Rectal smooth muscle tissue (tissue), 1 donor: ENCODE data around the gene MEOX2.

ENCODE experiments used
- H3K27ac ChIP-seq: one replicate; pipeline ENCODE4 v1.7.0; 2013; ENCODE audit warnings: low read depth, low read length, inconsistent platforms
- H3K27me3 ChIP-seq: one replicate; pipeline ENCODE4 v1.7.0; 2013; ENCODE audit warnings: low read length; ENCODE audit not compliant: control insufficient read depth, insufficient read depth
- H3K36me3 ChIP-seq: one replicate; pipeline ENCODE4 v1.7.0; 2013; ENCODE audit warnings: low read length; ENCODE audit not compliant: control insufficient read depth, insufficient read depth
- H3K4me1 ChIP-seq: one replicate; pipeline ENCODE4 v1.7.0; 2013; ENCODE audit warnings: low read length; ENCODE audit not compliant: control insufficient read depth, insufficient read depth
- H3K4me3 ChIP-seq: one replicate; pipeline ENCODE4 v1.7.0; 2013; ENCODE audit warnings: low read length
- H3K9ac ChIP-seq: one replicate; pipeline ENCODE4 v1.7.0; 2013; ENCODE audit warnings: low read length

The MEOX2 gene

DNA sequence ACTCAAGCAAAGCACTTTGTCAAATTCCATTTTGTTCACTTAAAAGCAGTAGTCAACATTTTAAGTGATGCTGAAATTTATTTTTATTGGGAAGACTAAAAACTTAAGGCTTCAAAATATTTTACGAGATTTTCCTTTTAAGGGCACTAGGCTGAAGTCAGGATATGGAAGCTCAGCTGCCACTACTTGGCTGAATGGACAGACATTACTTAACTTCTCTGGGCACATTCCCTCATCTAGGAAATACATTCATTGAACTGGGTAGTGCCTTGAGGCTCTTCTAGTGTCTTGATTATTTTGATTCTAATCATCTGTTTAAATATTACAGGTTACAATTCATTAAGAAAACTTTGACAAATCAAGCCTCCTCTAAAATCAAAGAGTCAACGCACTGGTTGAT, 11.1 kb downstream of the MEOX2 start:
- Histone ChIP-seq H3K27me3 (no peaks in the 10 kb centered on the region), H3K9ac (no peak overlapping the region), H3K4me1 (no peaks in the 10 kb centered on the region), H3K36me3 (no peaks in the 10 kb centered on the region), H3K4me3 (no peak overlapping the region), H3K27ac (no peak overlapping the region)

DNA sequence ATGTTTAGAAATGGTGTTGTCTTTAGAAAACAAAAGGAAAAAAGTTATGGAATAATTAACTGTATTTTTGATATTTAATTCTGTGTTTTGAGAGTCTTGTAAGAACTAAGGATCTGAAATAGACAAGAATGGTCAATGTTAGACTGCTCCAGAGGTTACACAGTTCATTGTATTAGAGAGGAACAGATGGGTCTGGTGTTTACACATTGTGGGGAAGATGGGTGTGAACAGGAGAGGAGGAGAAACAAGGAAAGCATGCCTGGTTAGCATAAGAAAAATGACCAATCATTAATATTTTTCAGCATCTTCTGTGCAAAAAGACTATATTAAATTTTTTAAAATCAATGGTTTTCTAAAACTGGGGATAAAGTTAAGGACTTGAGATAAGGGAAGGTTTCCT, 11.9 kb downstream of the MEOX2 start:
- no peak overlapping the region for H3K4me3 ChIP-seq
- no peaks in the 10 kb centered on the region for H3K4me1 ChIP-seq
- H3K27ac ChIP-seq = no peak overlapping the region
- no peaks in the 10 kb centered on the region for H3K36me3 ChIP-seq
- no peaks in the 10 kb centered on the region for H3K27me3 ChIP-seq
- no peak overlapping the region for H3K9ac ChIP-seq

DNA sequence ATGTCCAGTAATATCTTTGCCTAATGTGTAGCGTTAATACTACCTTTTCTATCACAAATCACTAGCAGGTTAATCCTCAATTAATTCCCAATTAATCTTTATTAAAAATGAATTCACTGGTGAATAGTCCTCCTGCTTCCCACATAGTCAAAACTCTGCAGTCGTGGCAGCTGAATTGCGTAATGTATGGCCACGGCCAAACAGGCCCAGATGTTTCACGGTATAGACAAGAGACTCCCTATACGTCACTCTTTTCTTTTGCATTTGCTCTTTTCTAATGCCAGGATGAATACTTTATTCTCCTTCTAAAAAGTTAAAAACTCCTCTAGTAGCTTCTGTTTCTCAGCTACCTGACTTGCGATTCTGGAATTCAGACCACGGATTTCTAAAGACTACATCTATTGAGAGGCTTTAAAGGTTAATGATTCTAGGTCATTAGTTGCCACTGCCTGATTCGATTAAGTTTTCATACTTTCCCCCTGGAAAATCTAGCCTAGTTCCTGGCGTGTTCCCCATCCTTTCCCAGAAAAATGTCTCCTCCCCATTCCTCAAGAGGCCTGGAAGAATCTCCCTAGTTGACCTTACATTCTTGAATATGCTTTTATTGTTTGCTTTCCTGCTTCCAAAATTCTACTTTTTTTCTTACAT, 16.9 kb downstream of the MEOX2 start:
- H3K27ac ChIP-seq = no peak overlapping the region
- H3K27me3 ChIP-seq = no peaks in the 10 kb centered on the region
- H3K36me3 ChIP-seq = no peaks in the 10 kb centered on the region
- H3K4me1 ChIP-seq = no peaks in the 10 kb centered on the region
- no peak overlapping the region for H3K4me3 ChIP-seq
- H3K9ac ChIP-seq = no peak overlapping the region

DNA sequence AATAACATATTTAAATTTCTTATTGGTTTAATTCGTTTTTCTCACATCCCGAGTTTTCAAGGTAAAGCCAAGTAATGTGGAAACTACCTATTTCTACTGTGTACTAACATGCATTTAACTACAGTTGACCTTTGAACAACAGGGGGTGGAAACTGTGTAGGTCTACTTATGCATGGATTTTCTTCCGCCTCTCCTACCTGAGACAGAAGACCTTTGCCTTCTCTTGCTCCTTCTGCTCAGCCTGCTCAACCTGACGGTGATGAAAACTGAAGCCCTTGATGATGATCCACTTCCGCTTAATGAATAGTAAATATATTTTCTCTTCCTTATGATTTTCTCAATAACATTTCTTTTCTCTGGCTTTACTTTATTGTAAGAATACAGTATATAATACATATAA, 18.5 kb downstream of the MEOX2 start:
- no peak overlapping the region for H3K9ac ChIP-seq
- H3K4me1 ChIP-seq = no peaks in the 10 kb centered on the region
- H3K27ac ChIP-seq = no peak overlapping the region
- no peak overlapping the region for H3K4me3 ChIP-seq
- no peaks in the 10 kb centered on the region for H3K27me3 ChIP-seq
- H3K36me3 ChIP-seq = no peaks in the 10 kb centered on the region

DNA sequence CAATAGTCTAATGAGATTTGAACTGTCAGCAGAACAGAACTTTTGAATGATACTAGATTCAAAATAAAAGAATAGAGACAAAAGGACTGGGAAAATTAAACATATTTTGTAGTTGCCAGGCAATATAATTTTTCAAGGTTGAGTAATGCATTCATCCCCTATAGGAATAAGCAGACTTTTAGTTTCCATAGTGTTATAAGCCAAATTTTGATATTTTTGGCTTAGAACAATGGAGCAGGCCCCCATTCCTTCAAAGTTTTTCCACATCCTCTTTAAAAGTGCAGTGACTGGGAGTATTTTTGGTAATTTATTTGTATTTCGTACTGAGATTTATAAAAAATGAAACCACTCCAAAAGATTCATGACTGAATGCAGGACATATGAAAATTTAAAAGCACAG, 24.0 kb downstream of the MEOX2 start:
- Histone ChIP-seq H3K4me3 (no peak overlapping the region), H3K9ac (no peak overlapping the region), H3K4me1 (no peaks in the 10 kb centered on the region), H3K27ac (no peak overlapping the region), H3K27me3 (no peaks in the 10 kb centered on the region), H3K36me3 (no peaks in the 10 kb centered on the region)

DNA sequence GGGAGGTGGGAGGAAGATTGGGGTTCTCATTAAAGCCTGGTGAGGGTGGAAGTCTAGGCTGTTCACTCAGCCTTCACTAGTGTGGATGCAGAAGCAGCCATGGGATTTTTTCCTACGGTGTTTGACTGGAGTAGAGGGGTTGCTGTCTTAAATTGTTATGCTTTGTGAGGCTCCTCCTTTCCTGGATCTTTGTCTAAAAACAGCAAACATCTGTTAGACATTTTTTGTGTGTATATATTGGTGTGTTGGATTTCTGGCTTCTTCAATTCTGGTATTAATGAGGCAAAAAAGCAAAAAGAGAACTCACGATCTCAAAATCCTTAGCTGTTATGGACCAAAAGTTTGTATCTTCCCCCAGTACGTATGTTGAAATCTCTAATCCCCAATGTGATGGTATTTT, 28.2 kb downstream of the MEOX2 start:
- Histone ChIP-seq H3K27me3 (no peaks in the 10 kb centered on the region), H3K36me3 (no peaks in the 10 kb centered on the region), H3K27ac (no peak overlapping the region), H3K9ac (no peak overlapping the region), H3K4me3 (no peak overlapping the region), H3K4me1 (no peaks in the 10 kb centered on the region)

DNA sequence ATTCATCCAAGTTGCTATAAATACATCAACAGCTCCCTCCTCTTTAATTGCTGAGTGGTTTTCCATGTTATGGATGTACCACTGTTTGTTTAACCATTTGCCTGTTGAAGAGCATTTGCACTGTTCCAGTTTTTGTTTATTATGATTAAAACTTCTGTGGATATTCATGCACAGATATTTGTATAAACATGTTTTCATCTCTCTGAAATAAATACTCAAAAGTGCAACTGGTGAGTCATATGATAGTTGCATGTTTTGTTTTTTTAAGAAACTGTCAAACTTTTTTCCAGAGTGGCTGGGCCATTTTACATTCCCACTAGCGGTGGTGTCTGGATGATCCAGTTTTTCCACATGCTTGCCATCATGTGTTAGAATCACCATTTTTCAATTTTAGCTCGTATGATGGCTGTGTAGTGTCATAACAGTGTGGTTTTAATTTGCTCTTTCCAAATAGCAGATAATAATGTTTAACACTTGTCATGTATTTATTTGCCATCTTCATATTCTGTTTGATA, 33.6 kb downstream of the MEOX2 start:
- no peaks in the 10 kb centered on the region for H3K36me3 ChIP-seq
- H3K4me1 ChIP-seq = peaks cover 4% of the 10 kb centered on the region
- H3K9ac ChIP-seq = no peak overlapping the region
- H3K27ac ChIP-seq = no peak overlapping the region
- H3K27me3 ChIP-seq = no peaks in the 10 kb centered on the region
- no peak overlapping the region for H3K4me3 ChIP-seq

DNA sequence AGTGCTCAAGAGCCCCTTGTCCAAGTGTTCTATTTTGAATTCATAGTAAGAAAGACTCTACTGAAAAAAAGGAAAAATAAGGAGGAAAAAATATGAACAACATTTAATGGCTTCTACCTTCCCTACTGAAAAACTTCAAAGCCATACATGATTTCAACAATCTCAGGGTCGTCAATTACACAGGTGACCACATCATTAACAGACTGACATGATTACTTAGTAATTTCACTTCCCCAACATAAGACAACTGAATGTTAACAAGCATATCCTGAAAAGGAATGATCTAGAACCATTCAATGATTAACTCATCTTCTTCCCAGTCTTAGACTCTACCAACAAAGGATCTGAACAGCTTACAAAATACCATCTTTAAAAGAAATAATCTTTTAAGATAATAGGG, 34.8 kb downstream of the MEOX2 start:
- Histone ChIP-seq H3K4me1 (peaks cover 4% of the 10 kb centered on the region), H3K36me3 (no peaks in the 10 kb centered on the region), H3K27me3 (no peaks in the 10 kb centered on the region), H3K9ac (no peak overlapping the region), H3K4me3 (no peak overlapping the region), H3K27ac (no peak overlapping the region)

DNA sequence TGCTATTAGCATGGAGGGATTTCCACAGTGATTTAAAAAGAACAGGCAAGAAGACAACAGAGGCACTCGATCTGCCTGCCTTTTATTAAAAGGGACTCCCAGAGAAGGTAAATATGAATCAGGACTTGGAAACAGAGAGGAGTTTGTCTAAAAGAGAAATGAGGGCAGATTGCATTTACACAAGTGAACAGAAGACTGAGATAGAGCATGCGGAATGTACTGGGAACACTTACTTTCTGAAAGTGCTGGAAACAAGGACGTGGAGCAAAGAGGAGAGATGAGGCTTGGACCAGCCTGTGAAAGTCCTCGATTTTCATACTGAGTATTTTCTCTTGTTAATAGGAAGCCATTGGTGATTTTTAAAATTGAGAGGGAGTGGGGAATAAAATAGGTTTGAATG, 35.7 kb downstream of the MEOX2 start:
- H3K4me1 ChIP-seq = peaks cover 4% of the 10 kb centered on the region
- H3K4me3 ChIP-seq = no peak overlapping the region
- H3K27me3 ChIP-seq = no peaks in the 10 kb centered on the region
- no peaks in the 10 kb centered on the region for H3K36me3 ChIP-seq
- no peak overlapping the region for H3K9ac ChIP-seq
- no peak overlapping the region for H3K27ac ChIP-seq

DNA sequence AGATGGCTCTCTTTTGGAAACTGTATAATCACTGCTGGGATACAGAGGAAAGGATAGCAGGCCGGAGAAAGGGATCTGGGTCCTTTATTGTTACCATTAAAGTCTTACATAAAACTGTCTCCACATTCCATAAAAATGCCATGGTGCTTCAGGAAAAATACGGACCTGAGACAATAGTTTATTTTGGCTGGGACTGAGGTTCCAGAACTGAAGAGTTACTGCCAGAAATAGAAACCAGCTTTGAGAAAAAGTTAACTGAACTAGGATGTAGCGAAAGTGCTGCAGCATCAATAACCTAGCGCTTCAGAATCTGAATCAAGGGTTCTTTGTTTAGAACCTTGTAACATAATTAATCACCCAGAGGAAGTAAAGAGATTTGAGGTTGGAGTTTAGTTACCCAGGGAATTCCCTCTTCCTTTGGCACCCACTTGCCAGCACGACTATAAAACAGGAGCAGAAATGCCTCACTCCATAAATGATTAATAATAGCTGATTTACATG, 38.0 kb downstream of the MEOX2 start:
- H3K27ac ChIP-seq = no peak overlapping the region
- H3K4me3 ChIP-seq = no peak overlapping the region
- H3K27me3 ChIP-seq = no peaks in the 10 kb centered on the region
- peaks cover 6% of the 10 kb centered on the region for H3K4me1 ChIP-seq
- H3K36me3 ChIP-seq = no peaks in the 10 kb centered on the region
- no peak overlapping the region for H3K9ac ChIP-seq

DNA sequence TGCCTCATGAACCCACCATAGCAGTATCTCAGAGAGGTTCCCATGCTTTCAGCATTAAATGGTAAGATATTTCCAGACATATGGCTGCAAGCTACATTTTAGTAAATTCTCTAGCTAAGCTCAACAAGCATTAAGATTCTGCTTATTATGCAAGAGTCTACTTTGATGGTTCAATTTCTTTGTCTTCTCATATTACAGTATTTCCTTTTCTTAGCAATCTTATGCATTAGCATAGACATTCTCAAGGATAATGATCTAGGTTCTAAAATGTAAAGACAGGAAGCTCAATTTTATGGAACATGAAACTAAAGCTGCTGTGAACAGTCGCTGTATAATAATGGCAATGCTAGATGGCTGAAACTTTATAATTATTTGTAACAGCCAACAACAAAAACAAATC, 39.2 kb downstream of the MEOX2 start:
- Histone ChIP-seq H3K4me1 (peaks cover 6% of the 10 kb centered on the region), H3K36me3 (no peaks in the 10 kb centered on the region), H3K27me3 (no peaks in the 10 kb centered on the region), H3K9ac (no peak overlapping the region), H3K27ac (no peak overlapping the region), H3K4me3 (no peak overlapping the region)

DNA sequence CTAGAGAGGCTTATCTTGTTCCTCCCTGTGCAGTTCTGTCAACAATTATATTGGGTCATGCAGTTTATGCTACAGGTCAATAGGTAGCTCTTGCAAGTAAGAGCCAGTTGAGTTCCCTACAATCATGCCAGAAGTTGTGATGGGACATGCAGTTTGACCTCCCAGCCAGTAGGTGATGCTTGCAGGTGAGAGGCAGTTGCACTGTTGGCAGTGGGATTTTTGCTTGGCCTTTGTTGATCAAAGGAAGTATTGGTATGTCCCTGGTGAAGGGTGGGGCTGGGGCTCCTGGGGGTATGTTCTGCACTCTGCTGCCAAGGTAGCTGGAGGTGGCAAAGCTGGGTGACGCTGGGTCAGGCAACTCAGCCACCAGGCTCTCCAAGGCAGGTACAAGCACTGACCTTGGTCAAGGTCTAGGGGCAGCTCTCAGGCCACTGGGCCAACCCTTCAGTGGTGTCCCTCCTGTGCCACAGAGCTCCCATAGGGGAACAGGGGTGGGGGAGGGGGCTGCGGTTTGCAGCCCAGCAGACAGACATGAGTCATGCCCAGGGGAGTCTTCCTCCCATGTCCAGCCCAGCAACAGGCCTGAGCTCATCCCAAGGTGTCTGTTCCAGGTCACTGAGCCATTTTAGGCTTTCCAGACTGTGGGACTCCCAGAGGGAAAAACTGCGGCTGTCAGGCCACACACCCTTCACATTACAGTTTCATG, 43.3 kb downstream of the MEOX2 start:
- no peak overlapping the region for H3K4me3 ChIP-seq
- no peaks in the 10 kb centered on the region for H3K36me3 ChIP-seq
- H3K9ac ChIP-seq = no peak overlapping the region
- no peak overlapping the region for H3K27ac ChIP-seq
- peaks cover 3% of the 10 kb centered on the region for H3K4me1 ChIP-seq
- no peaks in the 10 kb centered on the region for H3K27me3 ChIP-seq

DNA sequence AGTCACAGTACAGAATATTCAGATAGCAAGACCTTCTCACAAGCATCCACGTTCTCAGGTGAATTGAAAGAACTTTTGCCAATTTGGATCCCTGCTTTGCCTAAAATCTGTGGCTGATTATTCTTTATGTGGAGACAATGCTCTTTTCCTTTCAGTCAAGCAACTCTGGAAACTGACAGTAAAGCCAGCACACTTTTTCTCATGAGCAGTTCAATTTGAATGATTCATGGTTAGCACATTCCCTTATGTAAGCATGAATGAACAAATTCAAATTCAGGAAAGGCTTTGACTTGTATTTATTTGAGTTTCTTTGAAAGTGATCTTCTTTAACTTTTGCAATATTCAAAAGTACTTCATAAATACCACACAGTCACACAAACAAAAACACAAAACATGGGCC, 57.6 kb downstream of the MEOX2 start:
- no peaks in the 10 kb centered on the region for H3K4me1 ChIP-seq
- H3K4me3 ChIP-seq = no peak overlapping the region
- H3K36me3 ChIP-seq = no peaks in the 10 kb centered on the region
- no peaks in the 10 kb centered on the region for H3K27me3 ChIP-seq
- H3K27ac ChIP-seq = no peak overlapping the region
- no peak overlapping the region for H3K9ac ChIP-seq
